ENCODE results near the gene CCDC136.

GRCh38 chr7:128752251-128752650 is 39.5 kb upstream of the CCDC136 start:
- no peak for TF ChIP-seq ZNF565 (CRISPR knock-in tag; conservative IDR thresholded peaks at IDR 0.05; ENCODE audit: low read depth)
- no peak for TF ChIP-seq PPARA (CRISPR knock-in tag; IDR thresholded peaks at IDR 0.05; ENCODE audit: borderline replicate concordance)
- TF ChIP-seq CSRNP3 (CRISPR knock-in tag; IDR thresholded peaks at IDR 0.05), result no peak
- TF ChIP-seq PATZ1 (CRISPR knock-in tag; IDR thresholded peaks at IDR 0.05; ENCODE audit: borderline replicate concordance), result no peak
- TF ChIP-seq ISL1 (CRISPR knock-in tag; IDR thresholded peaks at IDR 0.05), result no peak
- TF ChIP-seq ZFP30 (CRISPR knock-in tag; IDR thresholded peaks at IDR 0.05), result no peak
- TF ChIP-seq ZFP3 (CRISPR knock-in tag; IDR thresholded peaks at IDR 0.05), result no peak
- no peak for TF ChIP-seq POU6F1 (CRISPR knock-in tag; IDR thresholded peaks at IDR 0.05; ENCODE audit: borderline replicate concordance, low read depth)

Measured in SK-N-SH treated with all-trans-retinoic acid at 6 μM for 48 hours (cell line).